Subcutaneous abdominal adipose tissue (tissue), 5 donors: ENCODE data around the gene FUT1.
A peak's percentile ranks its signal among the peaks of the same experiment; 100 is the strongest.
"Not testable (repeated sequence)": the region's sequence is repeated elsewhere in the genome, so short reads cannot be mapped to it uniquely, and the experiment has no call there.

Source experiments
- H3K27ac ChIP-seq: one replicate; pipeline ENCODE4 v1.7.0; 2013; ENCODE audit warnings: low read depth, mild to moderate bottlenecking, inconsistent platforms, low read length, moderate library complexity
- H3K27me3 ChIP-seq, 5 donors: one replicate each; pipeline ENCODE4 v1.7.0; 2013; ENCODE audit warnings: low read length in 5 of 5, inconsistent platforms in 1 of 5; ENCODE audit not compliant: control insufficient read depth in 5 of 5, insufficient read depth in 4 of 5
- H3K36me3 ChIP-seq, 5 donors: one replicate each; pipeline ENCODE4 v1.7.0; 2013; ENCODE audit warnings: low read length in 5 of 5; ENCODE audit not compliant: control insufficient read depth in 5 of 5, insufficient read depth in 5 of 5
- H3K4me1 ChIP-seq, 5 donors: one replicate each; pipeline ENCODE4 v1.7.0; 2013; ENCODE audit warnings: low read length in 5 of 5, mild to moderate bottlenecking in 3 of 5, moderate library complexity in 1 of 5; ENCODE audit not compliant: control insufficient read depth in 5 of 5, insufficient read depth in 5 of 5
- H3K4me3 ChIP-seq, 5 donors: one replicate each; pipeline ENCODE4 v1.7.0; 2013; ENCODE audit warnings: low read length in 5 of 5, low read depth in 1 of 5
- H3K9ac ChIP-seq, 5 donors: one replicate each; pipeline ENCODE4 v1.7.0; 2013; ENCODE audit warnings: low read length in 5 of 5, mild to moderate bottlenecking in 4 of 5, moderate library complexity in 3 of 5
- H3K9me3 ChIP-seq, 5 donors: one replicate each; pipeline ENCODE4 v1.7.0; 2013; ENCODE audit warnings: low read length in 5 of 5; ENCODE audit not compliant: control insufficient read depth in 5 of 5
- donor health status: healthy.
- donor health status: healthy.
- donor health status: healthy.
- donor health status: healthy.
- donor health status: healthy.

FUT1 gene

GRCh38 chr19:48793271-48793670 lies 40.8 kb upstream of the FUT1 start:
- no peaks in the 10 kb centered on the region for H3K36me3 ChIP-seq
- H3K27ac ChIP-seq: no peak overlapping the region
- no peaks in the 10 kb centered on the region for H3K9me3 ChIP-seq
- H3K4me3 ChIP-seq: no peak overlapping the region
- no peak overlapping the region for H3K9ac ChIP-seq
- peaks cover 9 to 18% (median 12%) of the 10 kb centered on the region in 5 donors for H3K4me1 ChIP-seq
- peaks cover 0 to 4% (median 0%) of the 10 kb centered on the region in 5 donors for H3K27me3 ChIP-seq

DNA sequence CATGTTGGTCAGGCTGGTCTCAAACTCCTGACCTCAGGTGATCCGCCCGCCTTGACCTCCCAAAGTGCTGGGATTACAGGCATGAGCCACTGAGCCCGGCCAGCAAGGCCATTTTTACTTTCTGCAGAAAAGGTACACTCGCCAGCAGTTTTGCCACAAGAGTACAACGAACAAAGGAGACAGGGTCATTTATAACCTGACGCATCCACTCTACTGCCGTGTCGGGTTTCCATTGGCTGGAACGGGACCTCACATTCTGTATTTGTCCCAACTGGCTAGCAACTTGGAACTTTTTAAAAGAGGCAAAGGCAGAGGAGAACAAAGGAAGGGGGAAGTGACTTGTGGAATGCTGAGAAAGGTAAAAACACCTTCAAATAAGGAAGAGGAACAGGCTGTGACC lies 34.9 kb upstream of the FUT1 start:
- not testable (repeated sequence) for H3K4me3 ChIP-seq, H3K27me3 ChIP-seq, H3K4me1 ChIP-seq, H3K9ac ChIP-seq, H3K9me3 ChIP-seq, H3K27ac ChIP-seq, H3K36me3 ChIP-seq

DNA sequence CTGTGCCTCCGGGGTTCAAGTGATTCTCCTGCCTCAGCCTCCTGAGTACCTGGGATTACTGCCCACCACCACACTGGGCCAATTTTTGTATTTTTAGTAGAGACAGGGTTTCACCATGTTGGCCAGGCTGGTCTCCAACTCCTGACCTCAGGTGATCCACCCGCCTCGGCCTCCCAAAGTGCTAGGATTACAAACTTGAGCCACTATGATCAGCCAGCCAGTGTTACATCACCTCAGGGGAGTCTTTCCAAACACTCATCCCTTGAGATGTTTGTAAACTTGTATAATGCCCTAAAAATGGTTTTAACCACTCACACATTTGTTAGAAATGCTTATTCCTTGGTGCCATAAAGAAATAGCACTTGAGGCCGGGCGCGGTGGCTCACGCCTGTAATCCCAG lies 34.0 kb upstream of the FUT1 start:
- H3K9me3 ChIP-seq, H3K27me3 ChIP-seq, H3K4me1 ChIP-seq, H3K9ac ChIP-seq, H3K36me3 ChIP-seq, H3K27ac ChIP-seq, H3K4me3 ChIP-seq: not testable (repeated sequence)

- no peak overlapping the region for H3K4me3 ChIP-seq
- H3K36me3 ChIP-seq: no peaks in the 10 kb centered on the region
- H3K27ac ChIP-seq: no peak overlapping the region
- no peaks in the 10 kb centered on the region for H3K9me3 ChIP-seq
- no peaks in the 10 kb centered on the region for H3K27me3 ChIP-seq
- peaks cover 3 to 22% (median 9%) of the 10 kb centered on the region in 5 donors for H3K4me1 ChIP-seq
- H3K9ac ChIP-seq: no peak overlapping the region
Measured at GRCh38 chr19:48784527-48784926, 32.1 kb upstream of the FUT1 start.

- H3K9me3 ChIP-seq: no peaks in the 10 kb centered on the region
- no peaks in the 10 kb centered on the region for H3K36me3 ChIP-seq
- peaks cover 3 to 22% (median 9%) of the 10 kb centered on the region in 5 donors for H3K4me1 ChIP-seq
- H3K4me3 ChIP-seq: no peak overlapping the region
- H3K9ac ChIP-seq: no peak overlapping the region
- H3K27me3 ChIP-seq: no peaks in the 10 kb centered on the region
- peak overlapping the region; percentile 37 for H3K27ac ChIP-seq
Measured at GRCh38 chr19:48780631-48781391, 28.4 kb upstream of the FUT1 start.

GRCh38 chr19:48779636-48780035 lies 27.2 kb upstream of the FUT1 start:
- Histone ChIP-seq H3K9ac (no peak overlapping the region), H3K9me3 (no peaks in the 10 kb centered on the region)

DNA sequence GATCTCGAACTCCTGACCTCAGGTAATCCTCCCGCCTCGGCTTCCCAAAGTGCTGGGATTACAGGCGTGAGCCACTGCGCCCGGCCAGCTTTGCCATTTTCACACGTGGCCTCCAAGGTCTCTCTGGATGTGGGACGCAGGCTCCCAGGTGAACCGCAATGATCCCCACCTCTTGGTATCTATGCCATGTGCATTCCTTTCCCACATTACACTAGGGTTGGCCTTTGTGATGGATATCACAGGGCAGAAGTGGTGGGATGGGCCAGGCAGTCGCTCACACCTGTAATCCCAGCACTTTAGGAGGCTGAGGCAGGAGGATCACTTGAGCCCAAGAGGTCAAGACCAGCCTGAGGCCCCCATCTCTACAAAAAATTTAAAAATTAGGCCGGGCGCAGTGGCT lies 25.3 kb upstream of the FUT1 start:
- Histone ChIP-seq H3K27ac (no peak overlapping the region), H3K9me3 (no peaks in the 10 kb centered on the region), H3K27me3 (no peaks in the 10 kb centered on the region), H3K9ac (no peak overlapping the region), H3K4me3 (no peak overlapping the region), H3K4me1 (peaks cover 3 to 22% (median 9%) of the 10 kb centered on the region in 5 donors), H3K36me3 (no peaks in the 10 kb centered on the region)

More at GRCh38 chr19:48779636-48780035, 27.2 kb upstream of the FUT1 start:
- Histone ChIP-seq H3K4me3 (no peak overlapping the region), H3K27ac (no peak overlapping the region), H3K27me3 (no peaks in the 10 kb centered on the region), H3K4me1 (peaks cover 3 to 22% (median 9%) of the 10 kb centered on the region in 5 donors), H3K36me3 (no peaks in the 10 kb centered on the region)

DNA sequence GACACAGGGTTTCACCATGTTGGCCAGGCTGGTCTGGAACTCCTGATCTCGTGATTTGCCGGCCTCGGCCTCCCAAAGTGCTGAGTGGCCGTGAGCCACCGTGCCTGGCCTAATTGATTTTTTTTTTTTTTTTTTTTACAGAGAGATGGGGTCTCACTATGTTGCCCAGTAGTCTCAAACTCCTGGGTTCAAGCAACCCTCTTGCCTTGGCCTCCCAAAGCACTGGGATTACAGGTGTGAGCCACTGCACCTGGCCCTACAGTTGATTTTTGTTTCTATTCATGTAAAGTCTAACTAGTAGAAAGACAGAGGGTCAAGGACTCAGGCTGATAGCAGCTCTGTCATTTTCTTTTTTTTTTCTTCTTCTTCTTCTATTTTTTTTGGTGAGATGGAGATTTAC lies 24.7 kb upstream of the FUT1 start:
- no peak overlapping the region for H3K27ac ChIP-seq
- no peaks in the 10 kb centered on the region for H3K9me3 ChIP-seq
- peaks cover 3 to 22% (median 11%) of the 10 kb centered on the region in 5 donors for H3K4me1 ChIP-seq
- H3K27me3 ChIP-seq: no peaks in the 10 kb centered on the region
- no peaks in the 10 kb centered on the region for H3K36me3 ChIP-seq
- H3K4me3 ChIP-seq: no peak overlapping the region
- no peak overlapping the region for H3K9ac ChIP-seq

DNA sequence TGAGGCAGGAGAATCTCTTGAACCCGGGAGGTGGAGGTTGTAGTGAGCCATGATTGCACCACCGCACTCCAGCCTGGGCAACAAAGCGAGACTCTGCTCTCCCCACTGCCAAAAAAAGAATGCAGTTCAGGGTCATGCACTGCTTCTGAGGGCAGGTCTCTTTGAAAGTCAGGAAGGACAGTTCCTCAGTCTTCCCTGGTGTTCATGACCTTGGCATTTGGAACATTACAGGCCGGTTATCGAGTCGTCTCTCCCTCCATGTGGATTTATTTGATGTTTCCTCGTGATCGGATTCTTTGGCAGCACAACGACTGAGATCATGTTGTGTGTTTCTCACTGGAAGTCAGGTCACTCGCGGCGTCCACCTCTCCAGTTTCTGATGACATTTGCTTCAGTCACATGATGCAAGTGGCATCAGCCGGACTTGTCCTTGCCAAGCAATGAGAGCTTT lies 20.1 kb upstream of the FUT1 start:
- H3K27ac ChIP-seq: no peak overlapping the region
- H3K36me3 ChIP-seq: no peaks in the 10 kb centered on the region
- peaks cover 0 to 2% (median 0%) of the 10 kb centered on the region in 5 donors for H3K27me3 ChIP-seq
- peaks cover 0 to 7% (median 2%) of the 10 kb centered on the region in 5 donors for H3K4me1 ChIP-seq
- H3K9ac ChIP-seq: no peak overlapping the region
- no peak overlapping the region for H3K4me3 ChIP-seq
- H3K9me3 ChIP-seq: no peaks in the 10 kb centered on the region

- H3K27me3 ChIP-seq: peaks cover 0 to 2% (median 0%) of the 10 kb centered on the region in 5 donors
- no peak overlapping the region for H3K9ac ChIP-seq
- H3K9me3 ChIP-seq: no peaks in the 10 kb centered on the region
- H3K36me3 ChIP-seq: no peaks in the 10 kb centered on the region
- H3K4me1 ChIP-seq: peaks cover 0 to 7% (median 2%) of the 10 kb centered on the region in 5 donors
- H3K4me3 ChIP-seq: no peak overlapping the region
- no peak overlapping the region for H3K27ac ChIP-seq
Measured at GRCh38 chr19:48770734-48771472, 18.5 kb upstream of the FUT1 start.
